ENCODE measurements around the gene SMCO4.

SMCO4 gene

DNA sequence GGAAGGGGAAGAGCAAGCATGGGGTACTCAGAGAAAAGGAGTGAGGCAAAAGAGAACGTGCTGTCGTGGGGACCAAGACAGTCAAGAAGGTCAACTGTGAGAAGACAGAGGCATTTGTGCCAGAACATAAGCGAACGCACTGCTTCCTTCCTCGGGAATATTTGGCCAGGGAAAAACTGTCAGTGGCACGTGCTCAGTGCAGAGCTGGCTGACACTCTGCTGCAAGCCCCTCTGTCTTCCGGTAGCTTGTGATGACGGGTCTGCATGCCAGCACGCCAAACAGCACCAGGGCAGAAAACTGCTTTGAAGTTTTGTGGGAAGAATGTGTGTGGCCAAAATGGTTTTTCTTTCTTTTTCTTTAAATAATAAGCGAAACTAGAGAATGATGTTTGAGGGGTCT is 60.6 kb downstream of the SMCO4 start:
- Histone ChIP-seq H3K27ac (ENCODE audit: low read depth, low read length) (no peak overlapping the region), H3K18ac (ENCODE audit: low read length) (no peak overlapping the region), H3K4me1 (ENCODE audit: control insufficient read depth in 1 of 2, insufficient read depth in 2 of 2, low read length in 2 of 2) (peaks cover 2 to 3% of the 10 kb centered on the region in 2 experiments), H3K4me2 (ENCODE audit: low read length) (no peak overlapping the region), H3K4me3 (ENCODE audit: low read depth, low read length) (no peak overlapping the region), H3K79me1 (ENCODE audit: low read length) (no peaks in the 10 kb centered on the region), H3K27me3 (ENCODE audit: insufficient read depth, low read length) (no peaks in the 10 kb centered on the region), H2BK120ac (ENCODE audit: insufficient read depth, low read length, poor library complexity) (no peak overlapping the region), H3K23ac (ENCODE audit: low read length) (no peak overlapping the region), H4K12ac (ENCODE audit: low read depth, low read length) (no peak overlapping the region), H4K91ac (ENCODE audit: low read depth, low read length) (no peak overlapping the region), H4K8ac (ENCODE audit: low read depth, low read length) (no peak overlapping the region), H3K36me3 (ENCODE audit: control insufficient read depth in 1 of 2, insufficient read depth in 2 of 2, low read length in 2 of 2) (peaks cover 3 to 8% of the 10 kb centered on the region in 2 experiments), H3K9ac (ENCODE audit: low read length) (no peak overlapping the region), H3K79me2 (ENCODE audit: control insufficient read depth, insufficient read depth, low read length, poor library complexity) (no peaks in the 10 kb centered on the region), H2BK12ac (ENCODE audit: low read length) (no peak overlapping the region), H3K4ac (ENCODE audit: low read depth, low read length) (no peak overlapping the region), H2AFZ (ENCODE audit: insufficient read depth, low read length, poor library complexity) (no peak overlapping the region), H2AK5ac (ENCODE audit: low read length) (no peak overlapping the region), H3K14ac (ENCODE audit: low read length) (no peak overlapping the region), H3K9me3 (ENCODE audit: insufficient read depth, low read depth, low read length) (no peaks in the 10 kb centered on the region), H2BK5ac (ENCODE audit: low read depth, low read length, poor library complexity) (no peak overlapping the region)
- no CpG with 5 or more reads among the region's 10 CpGs for WGBS (ENCODE audit: extremely low coverage, insufficient coverage, insufficient read length)
- DNase-seq: no peak

DNA sequence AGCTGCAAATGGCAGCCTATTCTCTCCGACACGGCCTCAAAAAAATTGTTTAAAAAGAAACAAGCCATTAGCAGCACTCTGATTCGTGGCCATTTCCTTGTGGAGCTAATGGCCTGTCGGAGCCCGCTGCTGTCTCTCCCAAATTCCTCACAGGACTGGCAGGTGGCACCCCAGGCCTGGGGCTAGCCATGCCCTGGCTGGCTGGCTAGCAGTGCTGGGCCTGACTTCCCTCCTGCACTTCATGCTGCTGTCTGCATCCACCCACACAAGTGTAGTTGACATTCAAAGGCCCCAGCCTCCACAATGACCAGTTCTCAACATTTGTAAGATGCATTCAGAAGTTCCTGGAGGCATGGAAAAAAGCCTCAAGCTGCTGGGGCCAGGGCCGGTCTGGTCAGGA is 61.5 kb downstream of the SMCO4 start:
- no peak overlapping the region for H3K27ac ChIP-seq (ENCODE audit: low read depth, low read length)
- H4K12ac ChIP-seq (ENCODE audit: low read depth, low read length): no peak overlapping the region
- no peak overlapping the region for H3K18ac ChIP-seq (ENCODE audit: low read length)

DNA sequence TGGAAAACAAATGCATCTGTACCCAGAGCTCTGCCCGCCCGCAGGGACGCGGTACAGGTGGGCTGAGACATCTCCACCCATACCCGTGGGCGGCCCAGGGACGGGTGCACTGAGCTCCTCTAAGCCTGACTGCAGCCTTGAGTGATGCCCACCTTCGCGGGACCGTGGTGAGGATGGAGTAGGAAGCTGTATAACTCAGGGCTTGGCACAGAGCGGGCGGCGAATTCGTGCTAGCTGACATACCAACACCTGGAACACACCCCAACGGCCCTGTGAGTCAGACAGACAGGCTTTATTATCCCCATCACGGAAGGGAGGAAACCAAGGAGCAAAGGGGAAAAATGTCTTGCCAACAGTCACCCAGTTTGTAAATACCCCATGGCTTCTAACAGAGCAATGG is 61.9 kb downstream of the SMCO4 start:
- Histone ChIP-seq H3K23ac (ENCODE audit: low read length) (no peak overlapping the region), H3K14ac (ENCODE audit: low read length) (no peak overlapping the region), H2AK5ac (ENCODE audit: low read length) (no peak overlapping the region), H3K9ac (ENCODE audit: low read length) (no peak overlapping the region), H3K4ac (ENCODE audit: low read depth, low read length) (no peak overlapping the region), H3K4me1 (ENCODE audit: control insufficient read depth in 1 of 2, insufficient read depth in 2 of 2, low read length in 2 of 2) (peaks cover 3 to 5% of the 10 kb centered on the region in 2 experiments), H2AFZ (ENCODE audit: insufficient read depth, low read length, poor library complexity) (no peak overlapping the region), H3K18ac (ENCODE audit: low read length) (no peak overlapping the region), H3K4me3 (ENCODE audit: low read depth, low read length) (no peak overlapping the region), H3K27me3 (ENCODE audit: insufficient read depth, low read length) (no peaks in the 10 kb centered on the region), H2BK12ac (ENCODE audit: low read length) (no peak overlapping the region), H3K4me2 (ENCODE audit: low read length) (no peak overlapping the region), H3K36me3 (ENCODE audit: control insufficient read depth in 1 of 2, insufficient read depth in 2 of 2, low read length in 2 of 2) (peaks cover 3 to 8% of the 10 kb centered on the region in 2 experiments), H3K79me1 (ENCODE audit: low read length) (no peaks in the 10 kb centered on the region), H3K9me3 (ENCODE audit: insufficient read depth, low read depth, low read length) (no peaks in the 10 kb centered on the region), H2BK120ac (ENCODE audit: insufficient read depth, low read length, poor library complexity) (no peak overlapping the region), H3K27ac (ENCODE audit: low read depth, low read length) (no peak overlapping the region), H2BK5ac (ENCODE audit: low read depth, low read length, poor library complexity) (no peak overlapping the region), H4K91ac (ENCODE audit: low read depth, low read length) (no peak overlapping the region), H4K8ac (ENCODE audit: low read depth, low read length) (no peak overlapping the region), H3K79me2 (ENCODE audit: control insufficient read depth, insufficient read depth, low read length, poor library complexity) (no peaks in the 10 kb centered on the region), H4K12ac (ENCODE audit: low read depth, low read length) (no peak overlapping the region)
- no CpG with 5 or more reads among the region's 16 CpGs for WGBS (ENCODE audit: extremely low coverage, insufficient coverage, insufficient read length)
- no peak for DNase-seq

More for the DNA sequence above, 61.5 kb downstream of the SMCO4 start:
- Histone ChIP-seq H3K79me2 (ENCODE audit: control insufficient read depth, insufficient read depth, low read length, poor library complexity) (no peaks in the 10 kb centered on the region), H3K14ac (ENCODE audit: low read length) (no peak overlapping the region), H2BK12ac (ENCODE audit: low read length) (no peak overlapping the region), H3K23ac (ENCODE audit: low read length) (no peak overlapping the region), H4K8ac (ENCODE audit: low read depth, low read length) (no peak overlapping the region), H3K27me3 (ENCODE audit: insufficient read depth, low read length) (no peaks in the 10 kb centered on the region), H2AFZ (ENCODE audit: insufficient read depth, low read length, poor library complexity) (no peak overlapping the region), H2AK5ac (ENCODE audit: low read length) (no peak overlapping the region), H2BK5ac (ENCODE audit: low read depth, low read length, poor library complexity) (no peak overlapping the region), H3K36me3 (ENCODE audit: control insufficient read depth in 1 of 2, insufficient read depth in 2 of 2, low read length in 2 of 2) (peaks cover 3 to 8% of the 10 kb centered on the region in 2 experiments), H3K4me3 (ENCODE audit: low read depth, low read length) (no peak overlapping the region), H3K4me2 (ENCODE audit: low read length) (no peak overlapping the region), H3K9me3 (ENCODE audit: insufficient read depth, low read depth, low read length) (no peaks in the 10 kb centered on the region), H3K79me1 (ENCODE audit: low read length) (no peaks in the 10 kb centered on the region), H4K91ac (ENCODE audit: low read depth, low read length) (no peak overlapping the region), H3K4me1 (ENCODE audit: control insufficient read depth in 1 of 2, insufficient read depth in 2 of 2, low read length in 2 of 2) (peaks cover 3 to 5% of the 10 kb centered on the region in 2 experiments), H3K4ac (ENCODE audit: low read depth, low read length) (no peak overlapping the region), H3K9ac (ENCODE audit: low read length) (no peak overlapping the region), H2BK120ac (ENCODE audit: insufficient read depth, low read length, poor library complexity) (no peak overlapping the region)
- WGBS (ENCODE audit: extremely low coverage, insufficient coverage, insufficient read length): no CpG with 5 or more reads among the region's 6 CpGs
- no peak for DNase-seq

DNA sequence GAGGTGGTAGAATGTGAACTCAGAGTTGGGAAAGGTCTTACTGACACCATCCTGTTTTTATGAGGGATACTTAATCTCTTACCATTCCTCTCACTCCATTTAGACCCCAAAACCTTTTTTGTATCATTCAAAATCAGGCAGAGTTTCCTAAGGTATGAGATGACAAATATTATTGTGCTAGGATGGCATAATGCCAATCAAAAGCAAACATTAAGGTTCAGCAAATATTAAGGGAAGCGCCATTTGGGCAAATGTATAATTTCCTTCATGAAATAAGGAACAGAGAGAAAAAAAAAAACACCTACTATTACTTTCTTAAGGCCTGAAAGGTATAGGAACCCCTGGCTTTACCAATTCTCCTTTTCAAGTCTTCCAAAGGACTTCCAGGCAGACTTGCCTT is 62.4 kb downstream of the SMCO4 start:
- Histone ChIP-seq H4K8ac (ENCODE audit: low read depth, low read length) (no peak overlapping the region), H4K12ac (ENCODE audit: low read depth, low read length) (no peak overlapping the region), H3K27me3 (ENCODE audit: insufficient read depth, low read length) (no peaks in the 10 kb centered on the region), H3K79me1 (ENCODE audit: low read length) (no peaks in the 10 kb centered on the region), H4K91ac (ENCODE audit: low read depth, low read length) (no peak overlapping the region), H3K9ac (ENCODE audit: low read length) (no peak overlapping the region), H3K36me3 (ENCODE audit: control insufficient read depth in 1 of 2, insufficient read depth in 2 of 2, low read length in 2 of 2) (peaks cover 3 to 8% of the 10 kb centered on the region in 2 experiments), H3K23ac (ENCODE audit: low read length) (no peak overlapping the region), H3K4me3 (ENCODE audit: low read depth, low read length) (no peak overlapping the region), H2BK12ac (ENCODE audit: low read length) (no peak overlapping the region), H3K27ac (ENCODE audit: low read depth, low read length) (no peak overlapping the region), H3K9me3 (ENCODE audit: insufficient read depth, low read depth, low read length) (no peaks in the 10 kb centered on the region), H2BK120ac (ENCODE audit: insufficient read depth, low read length, poor library complexity) (no peak overlapping the region), H3K14ac (ENCODE audit: low read length) (no peak overlapping the region), H3K4ac (ENCODE audit: low read depth, low read length) (no peak overlapping the region), H2AFZ (ENCODE audit: insufficient read depth, low read length, poor library complexity) (no peak overlapping the region), H3K18ac (ENCODE audit: low read length) (no peak overlapping the region), H3K79me2 (ENCODE audit: control insufficient read depth, insufficient read depth, low read length, poor library complexity) (no peaks in the 10 kb centered on the region), H3K4me2 (ENCODE audit: low read length) (no peak overlapping the region), H3K4me1 (ENCODE audit: control insufficient read depth in 1 of 2, insufficient read depth in 2 of 2, low read length in 2 of 2) (peaks cover 3 to 5% of the 10 kb centered on the region in 2 experiments), H2AK5ac (ENCODE audit: low read length) (no peak overlapping the region), H2BK5ac (ENCODE audit: low read depth, low read length, poor library complexity) (no peak overlapping the region)
- WGBS (ENCODE audit: extremely low coverage, insufficient coverage, insufficient read length): no CpG with 5 or more reads among the region's 1 CpG
- no peak for DNase-seq

Measured in trophoblast cell (in vitro differentiated cells and primary cell).